ENCODE measurements around the gene PHC3. TPM values are rescaled to one million over a fixed set of nuclear protein-coding genes. Genes with fewer than 3 reads are reported as not detected.

The PHC3 gene
- total and polyA plus RNA-seq, 2 of the 13 experiments (the other 11 are each of a cell fraction or from before 2014, with no cell fraction given) = 24.1 to 49.0 TPM

- TF ChIP-seq SNAPC4 (CRISPR knock-in tag; IDR thresholded peaks at IDR 0.05) (no peak), ATAD3A (CRISPR knock-in tag; IDR thresholded peaks at IDR 0.05) (no peak), ZFP62 (CRISPR knock-in tag; IDR thresholded peaks at IDR 0.05) (no peak), ZNF260 (CRISPR knock-in tag; IDR thresholded peaks at IDR 0.05; ENCODE audit: borderline replicate concordance, low read depth) (no peak), SP4 (CRISPR knock-in tag; IDR thresholded peaks at IDR 0.05) (no peak), NR1H2 (CRISPR knock-in tag; IDR thresholded peaks at IDR 0.05; ENCODE audit: borderline replicate concordance, low read depth) (no peak), ZNF343 (CRISPR knock-in tag; IDR thresholded peaks at IDR 0.05) (no peak), ZNF687 (CRISPR knock-in tag; IDR thresholded peaks at IDR 0.05) (0 out of 2 replicates have a peak, but pooled peaks have one; percentile 6), TIGD3 (CRISPR knock-in tag; IDR thresholded peaks at IDR 0.05; ENCODE audit: borderline replicate concordance) (no peak), ZNF503 (CRISPR knock-in tag; IDR thresholded peaks at IDR 0.05) (no peak), ZNF326 (CRISPR knock-in tag; IDR thresholded peaks at IDR 0.05; ENCODE audit: borderline replicate concordance) (no peak), BCL6 (CRISPR knock-in tag; IDR thresholded peaks at IDR 0.05) (peak; percentile 81), ZNF431 (CRISPR knock-in tag; IDR thresholded peaks at IDR 0.05; ENCODE audit: borderline replicate concordance, low read depth) (no peak), ZNF761 (CRISPR knock-in tag; conservative IDR thresholded peaks at IDR 0.05) (no peak), MXI1 (IDR thresholded peaks at IDR 0.05; ENCODE audit: borderline replicate concordance, low read depth, low read length) (peak; percentile 18; the same call in 1 of the 3 replicates), XRCC5 (optimal IDR thresholded peaks at IDR 0.05; ENCODE audit: low read length) (no peak), GLI4 (CRISPR knock-in tag; IDR thresholded peaks at IDR 0.05; ENCODE audit: borderline replicate concordance) (no peak), KDM2A (CRISPR knock-in tag; IDR thresholded peaks at IDR 0.05; ENCODE audit: borderline replicate concordance, low read depth) (no peak)
Measured at GRCh38 chr3:170076715-170077238, 104.8 kb downstream of the PHC3 start (continued).
